GM18499 (cell line): Measurements from ENCODE around the gene UBE2QL1.
"Not testable (repeated sequence)": the region's sequence is repeated elsewhere in the genome, so short reads cannot be mapped to it uniquely, and the experiment has no call there.

Experiments
- ATAC-seq: cut with Tn5 transposase; IDR thresholded peaks from one replicate; pipeline ENCODE4 v1.9.1; 2021; ENCODE audit warnings: moderate number of reproducible peaks; ENCODE audit not compliant: insufficient read depth, unreplicated experiment

Gene UBE2QL1

DNA sequence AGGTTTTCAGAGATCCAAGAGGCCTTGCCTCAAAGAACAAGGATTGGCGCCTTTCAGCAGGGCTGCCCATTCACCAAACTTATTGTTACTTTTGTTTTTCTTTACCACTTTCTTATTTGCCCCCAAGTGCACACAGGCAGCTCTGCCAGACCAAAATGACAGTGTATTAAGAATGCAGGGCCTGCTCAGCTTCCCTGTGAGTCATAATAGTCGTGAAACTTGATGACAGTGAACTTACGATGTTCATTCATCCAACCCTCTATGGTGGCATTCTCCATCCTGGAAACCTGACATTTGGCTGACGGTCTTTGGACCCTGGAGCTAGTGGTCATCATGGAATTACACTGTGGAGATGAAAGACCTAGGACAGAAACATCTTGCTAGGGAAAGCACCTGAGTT lies 44.3 kb downstream of the UBE2QL1 start:
- peak; percentile 24 for ATAC-seq

- no peak for ATAC-seq
Observed at GRCh38 chr5:6493681-6494454, 45.2 kb downstream of the UBE2QL1 start.

DNA sequence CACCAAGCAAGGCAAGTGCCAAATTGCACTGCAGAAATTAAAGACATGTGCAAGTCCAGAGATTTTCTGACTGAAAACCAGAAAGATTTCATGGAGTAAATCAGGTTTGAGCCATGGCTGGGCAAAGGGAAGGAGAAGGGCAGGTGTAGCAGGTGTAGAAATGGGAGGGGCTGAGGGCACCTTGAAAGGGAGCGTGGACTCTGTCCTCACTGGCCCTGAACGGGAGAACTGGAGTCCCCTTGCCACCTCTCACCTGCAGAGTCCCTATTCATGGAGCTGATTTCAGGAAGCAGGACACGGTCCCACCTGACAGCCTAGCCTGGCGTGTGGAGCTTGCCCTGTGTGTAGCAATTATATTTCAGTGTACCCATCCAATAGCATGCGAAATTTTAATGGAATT lies 46.3 kb downstream of the UBE2QL1 start:
- no peak for ATAC-seq

DNA sequence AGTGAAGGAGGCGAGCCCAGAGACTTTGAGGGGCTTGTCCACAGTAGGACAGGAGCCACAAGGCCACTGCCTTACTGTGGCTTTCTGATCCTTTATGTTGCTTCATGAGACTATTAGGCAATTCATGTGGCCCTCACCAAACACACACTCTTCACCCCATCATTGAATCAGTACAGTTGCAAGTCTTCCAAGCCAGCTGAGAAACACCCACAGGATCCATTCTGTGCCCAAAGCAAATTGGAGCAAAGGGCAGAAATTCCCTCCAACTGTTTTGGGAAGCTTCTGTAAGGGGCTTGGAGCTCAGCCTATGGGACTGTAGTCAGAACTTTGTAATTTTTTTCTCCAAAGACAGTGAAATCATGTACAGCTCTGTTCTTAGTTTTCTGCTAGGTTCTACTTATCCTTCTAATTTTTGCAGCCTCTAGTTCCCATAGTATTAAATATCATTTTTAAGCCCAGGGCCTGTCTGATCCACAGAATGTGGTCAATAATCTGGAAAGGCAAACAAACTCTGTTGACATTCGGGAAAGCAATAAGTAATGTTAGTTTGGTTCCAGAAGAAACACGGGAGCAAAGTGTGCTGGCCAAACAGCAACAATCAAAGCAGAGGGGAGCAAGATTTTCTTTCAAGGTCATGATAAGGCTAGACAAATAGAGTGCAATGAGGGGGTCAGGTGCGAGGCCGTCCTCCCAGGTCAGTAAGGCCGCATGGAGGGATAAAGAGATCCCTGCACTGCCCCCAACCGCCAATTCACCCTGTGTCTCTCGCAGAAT lies 47.0 kb downstream of the UBE2QL1 start:
- ATAC-seq, result no peak

DNA sequence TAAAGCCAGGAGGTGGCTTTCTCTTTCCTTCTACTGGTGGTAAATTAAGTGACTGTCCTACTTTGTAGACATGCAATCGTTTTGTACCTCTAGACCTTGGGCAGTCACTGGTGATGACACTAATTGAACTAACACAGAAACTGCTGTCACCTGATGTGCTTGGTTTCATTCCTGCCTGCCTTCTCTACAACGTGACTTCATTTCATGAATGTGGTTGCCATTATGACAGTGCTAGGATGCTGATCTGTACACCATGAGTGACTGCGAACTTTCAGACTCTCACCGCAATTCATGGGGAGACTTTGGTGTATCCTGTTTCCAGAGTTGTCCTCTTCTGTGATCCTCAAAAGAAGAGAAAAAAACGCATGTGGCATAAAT lies 47.5 kb downstream of the UBE2QL1 start:
- peak; percentile 90 for ATAC-seq

GRCh38 chr5:6496636-6497035 lies 48.0 kb downstream of the UBE2QL1 start:
- ATAC-seq, result no peak

- no peak for ATAC-seq
Observed at GRCh38 chr5:6497262-6497661, 48.6 kb downstream of the UBE2QL1 start.

GRCh38 chr5:6498968-6499367 lies 50.3 kb downstream of the UBE2QL1 start:
- no peak for ATAC-seq

DNA sequence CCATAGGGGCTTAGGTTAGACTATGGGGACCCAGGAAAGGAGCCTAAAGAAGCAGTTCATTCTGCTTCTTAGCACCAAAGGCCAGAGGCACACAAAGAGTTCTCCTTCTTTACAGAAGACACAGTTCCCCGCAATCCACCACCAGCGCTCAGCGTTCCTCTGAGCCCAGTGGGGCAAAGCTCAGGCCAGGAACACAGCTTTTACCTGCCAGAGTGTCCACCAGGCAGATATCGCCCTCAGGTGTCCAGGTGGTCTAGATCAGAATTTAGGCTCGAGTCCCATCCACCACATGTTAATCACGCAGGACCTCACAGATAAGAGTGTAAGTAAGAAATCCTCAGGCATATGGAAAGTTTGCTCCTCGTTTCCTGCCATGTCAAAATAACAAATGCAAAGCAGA lies 53.0 kb downstream of the UBE2QL1 start:
- no peak for ATAC-seq

DNA sequence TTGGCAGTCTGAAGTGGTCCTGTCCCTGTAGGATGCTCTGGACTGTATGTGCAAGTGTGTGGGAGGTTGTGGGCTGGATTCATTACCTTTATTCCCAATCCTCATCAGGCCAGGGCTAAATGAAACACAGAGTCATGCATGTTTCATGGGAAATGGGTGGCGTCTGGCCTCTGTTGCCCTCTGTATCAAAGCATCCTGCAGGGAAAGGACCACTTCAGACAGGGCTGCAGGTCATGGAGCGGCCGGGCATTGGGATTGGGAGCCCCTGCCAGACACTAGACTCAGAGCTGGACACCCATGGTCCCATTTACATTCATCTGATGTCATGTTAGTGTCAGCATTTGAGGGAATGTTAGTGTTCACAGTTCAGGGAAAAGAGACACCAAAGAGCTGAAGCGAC lies 53.8 kb downstream of the UBE2QL1 start:
- no peak for ATAC-seq

GRCh38 chr5:6503342-6503741 lies 54.7 kb downstream of the UBE2QL1 start:
- no peak for ATAC-seq

- no peak for ATAC-seq
Observed at GRCh38 chr5:6504677-6505415, 56.2 kb downstream of the UBE2QL1 start.

GRCh38 chr5:6505416-6505755 lies 56.7 kb downstream of the UBE2QL1 start:
- ATAC-seq, result no peak

DNA sequence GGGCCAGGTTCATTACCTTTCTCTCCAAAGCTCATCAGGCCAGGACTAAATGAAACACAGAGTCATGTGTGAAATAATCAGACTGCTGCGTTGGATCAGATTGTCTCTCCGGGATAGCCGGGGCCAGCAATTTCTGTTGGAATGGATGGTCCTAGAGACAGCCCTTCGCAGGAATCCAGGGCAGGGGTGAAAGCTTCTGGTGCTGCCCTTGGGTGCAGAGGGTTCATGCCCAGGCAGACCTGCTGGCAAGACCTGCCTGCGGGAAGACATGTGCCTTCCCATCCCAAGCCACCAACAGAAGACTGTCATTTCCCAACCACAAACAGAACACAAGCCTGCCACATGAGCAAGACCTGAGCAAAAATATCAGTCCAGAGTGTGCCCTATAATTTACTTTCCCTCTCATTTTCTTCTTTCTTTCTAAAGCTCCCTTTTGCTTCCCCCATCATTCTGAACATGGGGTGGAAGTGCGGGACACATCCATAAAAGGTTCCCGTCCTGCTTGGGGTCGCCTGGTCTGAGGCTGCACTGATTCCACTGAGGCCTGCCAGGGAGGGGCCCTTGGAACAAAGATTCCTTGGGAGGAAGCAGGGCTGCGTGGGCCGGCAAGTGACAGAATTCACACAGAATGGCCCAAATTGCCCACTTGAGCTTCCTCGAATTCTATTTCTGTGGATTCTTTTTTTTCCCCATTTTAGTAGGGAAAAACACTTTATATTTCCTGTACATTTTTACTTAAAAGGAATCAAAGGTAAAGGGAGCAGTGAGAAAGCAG lies 57.3 kb downstream of the UBE2QL1 start:
- ATAC-seq, result no peak

DNA sequence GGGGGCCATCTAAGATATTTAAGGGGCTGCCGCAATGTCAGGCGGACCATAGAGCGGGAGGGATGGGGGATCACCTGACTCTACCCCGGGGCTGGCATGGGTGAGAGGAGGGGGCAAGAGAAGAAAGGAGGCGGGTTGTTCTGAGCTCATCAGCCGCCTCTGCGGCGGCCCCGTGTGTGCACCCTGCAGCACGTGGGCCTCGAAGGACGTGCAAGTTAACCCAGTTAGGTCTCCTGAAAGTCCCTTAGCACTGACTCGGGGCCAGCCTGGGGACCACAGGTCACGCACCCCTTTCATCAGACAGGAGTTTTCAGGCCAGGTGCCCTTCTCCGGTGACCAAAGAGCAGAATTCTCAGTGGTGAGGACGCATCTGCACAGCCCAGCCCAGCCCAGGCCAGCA lies 58.0 kb downstream of the UBE2QL1 start:
- no peak for ATAC-seq

- ATAC-seq, result no peak
Observed at GRCh38 chr5:6508931-6509330, 60.3 kb downstream of the UBE2QL1 start.

DNA sequence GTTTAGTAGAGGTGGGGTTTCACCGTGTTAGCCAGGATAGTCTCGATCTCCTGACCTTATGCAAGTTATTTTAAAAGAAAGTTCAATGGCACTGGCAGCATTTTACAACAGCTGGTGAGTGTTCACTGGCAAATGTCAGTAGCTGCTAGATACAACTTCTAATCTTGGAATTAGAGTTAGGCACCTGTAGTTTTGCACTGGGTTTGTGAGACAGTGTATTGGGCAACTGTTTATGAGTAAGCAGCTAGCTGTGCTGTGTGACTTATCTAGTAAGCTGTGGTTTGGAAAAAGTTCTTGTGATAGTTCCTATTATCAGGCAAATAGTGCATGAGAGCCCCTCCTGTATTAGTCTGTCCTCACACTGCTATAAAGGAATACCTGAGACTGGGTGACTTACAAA lies 61.5 kb downstream of the UBE2QL1 start:
- ATAC-seq, result no peak

- ATAC-seq, result no peak
Observed at GRCh38 chr5:6510973-6511372, 62.3 kb downstream of the UBE2QL1 start.

- not testable (repeated sequence) for ATAC-seq
Observed at GRCh38 chr5:6515812-6516211, 67.2 kb downstream of the UBE2QL1 start.

DNA sequence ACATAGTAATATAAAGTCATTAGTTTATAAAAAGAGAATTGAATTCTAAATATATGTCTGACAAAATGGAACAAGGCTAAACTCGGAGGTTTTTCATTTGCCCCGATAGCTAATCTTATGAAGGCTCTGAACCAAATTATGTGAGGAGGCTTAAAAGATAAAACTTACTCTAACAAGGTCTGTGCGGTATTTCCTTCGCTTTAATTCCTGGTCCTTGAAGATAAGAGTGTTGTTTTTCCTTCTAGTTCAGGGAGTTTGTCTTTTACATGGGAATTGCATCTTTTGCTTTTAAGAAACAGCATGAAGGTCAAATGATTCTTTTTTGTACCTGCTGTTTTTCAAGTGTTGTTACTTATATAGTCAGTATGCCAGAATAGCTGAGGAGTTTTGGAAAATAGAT lies 68.2 kb downstream of the UBE2QL1 start:
- no peak for ATAC-seq

GRCh38 chr5:6517510-6517909 lies 68.9 kb downstream of the UBE2QL1 start:
- no peak for ATAC-seq
